HFF-Myc (cell line): ENCODE data around the gene COX17.

Experiments
- DNase-seq: peaks from one replicate; pipeline ENCODE4 v3.0.0-alpha.2; 2011; ENCODE audit warnings: low read depth; ENCODE audit errors: extremely low read depth
- H3K4me3 ChIP-seq: replicated peaks from 2 replicates; pipeline ENCODE4 v1.5.1; 2011; ENCODE audit warnings: low read depth, mild to moderate bottlenecking, control low read depth, low read length
- CTCF ChIP-seq: IDR thresholded peaks from 2 replicates; pipeline ENCODE4 v1.5.1; 2012; ENCODE audit warnings: mild to moderate bottlenecking, low read depth, low read length, control low read depth; ENCODE audit errors: missing control alignments

The COX17 gene

GRCh38 chr3:119657887-119658702, 19.1 kb downstream of the COX17 start:
- H3K4me3 ChIP-seq: no peak overlapping the region
- TF ChIP-seq CTCF: no peak
- DNase-seq: no peak

- no peak for TF ChIP-seq CTCF
- no peak overlapping the region for H3K4me3 ChIP-seq
- DNase-seq: no peak
These were observed 23.3 kb downstream of the COX17 start for GRCh38 chr3:119653876-119654275.

GRCh38 chr3:119652306-119653033, 24.7 kb downstream of the COX17 start:
- no peak for DNase-seq
- H3K4me3 ChIP-seq: no peak overlapping the region
- no peak for TF ChIP-seq CTCF

- TF ChIP-seq CTCF: no peak
- H3K4me3 ChIP-seq: no peak overlapping the region
- no peak for DNase-seq
These were observed 27.4 kb downstream of the COX17 start for GRCh38 chr3:119649761-119650160.

GRCh38 chr3:119647843-119648575, 29.2 kb downstream of the COX17 start:
- no peak for TF ChIP-seq CTCF
- no peak for DNase-seq

GRCh38 chr3:119647171-119647570, 30.0 kb downstream of the COX17 start:
- DNase-seq: no peak
- no peak for TF ChIP-seq CTCF
- no peak overlapping the region for H3K4me3 ChIP-seq

More at GRCh38 chr3:119647843-119648575, 29.2 kb downstream of the COX17 start:
- H3K4me3 ChIP-seq: no peak overlapping the region
